Measurements from ENCODE around the gene MLXIP.
"Not testable (repeated sequence)": the region's sequence is repeated elsewhere in the genome, so short reads cannot be mapped to it uniquely, and the experiment has no call there.

MLXIP gene, protein sequence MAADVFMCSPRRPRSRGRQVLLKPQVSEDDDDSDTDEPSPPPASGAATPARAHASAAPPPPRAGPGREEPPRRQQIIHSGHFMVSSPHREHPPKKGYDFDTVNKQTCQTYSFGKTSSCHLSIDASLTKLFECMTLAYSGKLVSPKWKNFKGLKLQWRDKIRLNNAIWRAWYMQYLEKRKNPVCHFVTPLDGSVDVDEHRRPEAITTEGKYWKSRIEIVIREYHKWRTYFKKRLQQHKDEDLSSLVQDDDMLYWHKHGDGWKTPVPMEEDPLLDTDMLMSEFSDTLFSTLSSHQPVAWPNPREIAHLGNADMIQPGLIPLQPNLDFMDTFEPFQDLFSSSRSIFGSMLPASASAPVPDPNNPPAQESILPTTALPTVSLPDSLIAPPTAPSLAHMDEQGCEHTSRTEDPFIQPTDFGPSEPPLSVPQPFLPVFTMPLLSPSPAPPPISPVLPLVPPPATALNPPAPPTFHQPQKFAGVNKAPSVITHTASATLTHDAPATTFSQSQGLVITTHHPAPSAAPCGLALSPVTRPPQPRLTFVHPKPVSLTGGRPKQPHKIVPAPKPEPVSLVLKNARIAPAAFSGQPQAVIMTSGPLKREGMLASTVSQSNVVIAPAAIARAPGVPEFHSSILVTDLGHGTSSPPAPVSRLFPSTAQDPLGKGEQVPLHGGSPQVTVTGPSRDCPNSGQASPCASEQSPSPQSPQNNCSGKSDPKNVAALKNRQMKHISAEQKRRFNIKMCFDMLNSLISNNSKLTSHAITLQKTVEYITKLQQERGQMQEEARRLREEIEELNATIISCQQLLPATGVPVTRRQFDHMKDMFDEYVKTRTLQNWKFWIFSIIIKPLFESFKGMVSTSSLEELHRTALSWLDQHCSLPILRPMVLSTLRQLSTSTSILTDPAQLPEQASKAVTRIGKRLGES

DNA sequence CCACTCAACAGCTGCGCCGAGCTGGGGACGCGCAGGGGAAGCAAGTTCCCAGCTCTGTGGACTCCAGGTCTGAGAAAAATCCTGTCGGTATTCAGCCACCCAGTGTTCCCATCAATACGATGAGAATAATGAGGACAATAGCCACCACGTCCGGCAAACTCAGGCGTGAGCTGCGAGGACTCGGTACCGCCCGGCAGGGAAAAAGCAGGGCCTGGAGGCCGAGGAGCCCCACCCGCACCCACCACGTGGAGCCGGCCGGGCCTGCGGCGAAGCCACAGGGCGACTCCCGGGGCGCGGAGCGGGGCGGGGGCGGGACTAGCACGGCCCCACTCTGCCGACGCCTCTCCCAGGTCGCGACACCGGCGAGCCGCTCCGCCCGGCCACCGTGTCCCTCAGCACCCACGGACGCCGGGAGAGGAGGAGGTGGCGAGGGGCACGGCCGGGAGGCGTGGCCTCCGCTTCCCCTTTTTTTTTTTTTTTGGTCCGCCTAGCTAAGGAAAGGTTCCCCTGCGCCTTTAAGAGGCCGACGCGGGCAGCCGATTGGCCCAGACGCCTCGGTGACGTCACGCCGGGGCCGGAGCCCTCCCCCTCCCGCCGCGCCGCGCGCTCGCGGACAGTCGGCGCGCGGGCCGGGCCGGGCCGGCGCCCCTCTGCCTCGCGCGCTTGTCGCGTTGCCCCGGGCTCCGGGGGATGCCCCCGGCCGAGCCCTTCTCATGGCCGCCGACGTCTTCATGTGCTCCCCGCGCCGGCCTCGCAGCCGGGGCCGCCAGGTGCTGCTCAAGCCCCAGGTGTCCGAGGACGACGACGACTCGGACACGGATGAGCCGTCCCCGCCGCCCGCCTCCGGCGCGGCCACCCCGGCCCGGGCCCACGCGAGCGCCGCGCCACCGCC, at the start of gene MLXIP:
Gene MLXIP, plus strand, starts transcription at position 616 of the 892 bp plus-strand sequence. Its CDS starts 98 bp downstream, at position 714.
- peak; percentile 95 for DNase-seq

DNA sequence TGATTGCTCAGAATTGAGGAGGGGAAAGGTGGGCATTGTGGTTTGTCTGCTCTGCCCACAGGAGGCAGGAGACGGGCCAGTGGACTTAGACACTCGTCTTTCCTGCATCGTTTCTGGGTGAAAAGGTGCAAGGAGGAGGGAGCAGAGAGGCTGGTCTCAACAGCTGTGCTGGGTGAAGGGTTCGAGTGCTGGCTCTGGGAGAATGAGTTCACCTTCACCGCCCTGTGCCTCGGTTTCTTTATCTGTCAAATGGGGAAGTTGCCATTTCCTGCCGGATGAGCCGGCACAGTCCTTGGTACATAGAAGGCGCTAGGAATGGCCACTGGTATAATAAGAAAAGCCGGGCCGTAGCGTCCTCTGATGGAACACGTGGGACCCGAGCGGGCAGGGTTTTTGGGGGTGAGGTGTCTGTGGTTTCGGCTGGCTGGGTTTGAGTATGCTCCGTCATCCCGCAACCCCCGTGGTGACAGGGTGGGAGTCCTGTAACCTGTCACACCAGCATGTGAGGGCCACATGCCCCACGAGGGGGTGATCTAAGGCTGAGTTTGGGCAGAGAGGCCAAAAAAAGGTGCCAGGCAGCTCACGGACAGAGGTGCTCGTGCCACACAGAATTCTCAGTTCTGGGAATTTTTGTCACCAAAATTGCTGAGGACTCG, 49.5 kb upstream of the MLXIP start:
- no peak for DNase-seq

DNA sequence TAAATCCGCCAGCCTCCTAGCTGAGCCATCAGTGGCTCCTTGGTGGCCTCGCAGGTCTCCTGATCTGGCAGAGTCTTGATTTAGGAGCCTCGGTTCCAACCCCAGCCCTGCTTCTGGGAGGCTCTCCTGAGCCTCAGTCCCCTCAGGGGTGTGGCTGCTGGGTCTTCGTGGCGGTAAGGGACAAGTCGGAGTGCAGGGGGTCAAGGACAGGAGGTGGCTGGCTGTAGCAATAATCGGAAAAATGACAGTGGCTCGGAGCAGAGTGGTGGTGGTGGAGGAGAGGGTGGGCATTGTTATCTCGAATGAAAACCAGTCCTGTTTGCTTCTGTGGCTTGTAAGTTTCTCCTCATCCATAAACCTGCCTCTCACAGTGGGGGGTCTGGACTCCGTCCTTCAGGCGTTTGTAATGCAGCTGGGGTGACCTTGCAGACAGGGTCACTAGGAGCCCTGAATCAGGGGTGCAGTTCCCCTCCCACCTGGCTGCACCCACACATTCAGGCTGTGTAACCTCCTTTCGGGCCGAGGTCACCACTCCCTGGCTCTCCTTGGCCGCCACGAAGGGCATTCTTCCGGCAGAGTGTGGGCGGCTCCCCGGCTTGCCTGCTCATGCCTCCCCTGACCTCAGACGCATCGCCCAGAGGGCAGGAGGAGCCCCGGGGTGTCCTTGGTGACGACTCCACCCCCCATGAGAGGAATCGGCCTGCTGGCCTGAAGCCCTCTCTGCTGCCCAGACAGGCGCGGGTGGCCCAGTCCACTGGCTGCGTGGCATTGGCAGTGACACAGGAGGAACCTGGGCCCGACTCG, 48.7 kb upstream of the MLXIP start:
- no peak for DNase-seq

DNA sequence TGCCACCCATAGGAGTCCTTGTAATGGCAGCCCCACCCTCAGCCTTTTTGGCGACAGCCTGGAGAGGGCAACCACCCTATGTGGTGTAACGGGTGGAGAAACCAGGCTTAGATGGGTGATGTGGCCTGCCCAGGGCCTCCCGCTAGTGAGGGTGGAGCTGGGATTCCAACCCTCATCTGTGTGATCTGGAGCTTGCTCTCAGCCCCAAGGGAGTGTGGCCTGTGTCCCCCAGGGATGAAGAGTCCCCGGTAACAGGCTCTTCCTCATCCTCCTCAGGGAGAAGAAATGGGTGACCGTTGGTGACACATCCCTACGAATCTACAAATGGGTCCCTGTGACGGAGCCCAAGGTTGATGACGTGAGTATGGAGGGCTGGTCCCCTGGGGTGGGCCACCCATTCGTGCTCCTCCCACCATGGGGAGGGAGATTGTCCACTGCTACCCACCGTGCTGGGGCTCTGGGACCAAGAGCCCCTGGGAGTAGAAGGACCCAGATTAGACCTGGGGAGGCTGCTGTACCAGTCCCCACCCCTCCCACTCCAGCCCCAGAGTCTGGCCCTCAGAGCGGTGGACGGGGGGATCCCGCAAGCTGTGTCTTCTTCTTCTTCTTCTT, 48.0 kb upstream of the MLXIP start:
- no peak for DNase-seq

DNA sequence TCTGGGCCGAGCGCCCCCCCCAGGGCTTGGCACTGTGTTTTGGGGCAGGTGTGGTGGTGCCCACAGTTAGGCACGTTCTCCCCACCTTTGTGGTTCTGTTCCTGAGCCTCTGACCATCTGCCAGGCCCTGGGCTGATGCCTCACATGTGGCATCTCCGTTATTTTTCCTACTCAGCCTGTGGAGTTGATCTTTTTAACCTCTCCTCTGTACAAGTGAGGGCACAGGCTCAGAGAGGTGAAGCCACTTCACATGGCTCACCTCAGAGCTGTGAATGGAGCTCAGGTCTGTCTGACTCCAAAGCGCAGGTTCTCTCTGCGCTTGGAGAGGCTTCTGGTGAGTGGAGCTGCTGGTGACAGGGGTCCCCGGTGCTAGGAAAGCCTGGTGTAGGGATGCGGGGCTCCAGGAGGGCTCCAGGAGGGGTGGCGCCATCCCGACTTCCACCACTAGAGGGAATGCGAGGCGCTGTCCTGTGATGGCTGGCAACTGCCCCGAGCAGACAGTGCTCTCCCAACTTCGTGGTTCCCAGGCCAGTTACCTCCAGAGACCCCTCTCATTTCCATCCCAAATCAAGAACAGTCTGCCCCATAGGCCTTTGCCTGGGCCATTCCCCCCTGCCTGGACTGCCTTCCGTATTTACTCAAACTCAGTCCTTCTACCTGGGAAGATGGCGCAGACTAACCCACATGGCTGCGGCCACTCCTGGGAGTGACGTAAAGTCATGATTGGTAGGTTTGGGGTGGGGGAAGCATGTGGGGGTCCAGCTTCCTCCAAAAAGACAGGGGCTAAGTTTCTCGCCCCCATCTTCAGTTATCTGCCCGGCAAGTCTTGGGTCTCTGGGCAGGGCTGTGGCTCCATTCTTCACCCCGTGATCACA, 47.0 kb upstream of the MLXIP start:
- DNase-seq, result no peak

DNA sequence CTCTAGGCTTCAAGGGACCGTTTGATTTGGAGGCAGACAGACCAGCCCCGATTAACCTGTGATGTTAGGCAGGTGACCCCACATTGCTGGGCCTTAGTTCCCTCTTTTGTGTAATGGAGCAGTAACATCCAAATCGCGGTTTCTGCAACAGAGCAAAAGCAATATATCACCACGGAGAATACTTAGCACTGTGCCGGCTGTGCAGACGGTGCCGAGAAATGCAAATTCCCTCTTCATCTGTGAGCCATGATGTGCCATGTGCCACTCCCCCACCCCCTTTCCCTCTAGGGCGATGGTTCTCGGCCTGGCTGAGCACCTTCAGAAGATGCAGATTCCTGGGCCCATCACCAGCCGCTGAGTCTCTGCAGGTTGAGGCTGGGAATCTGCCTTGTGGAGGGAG, 46.0 kb upstream of the MLXIP start:
- no peak for DNase-seq

DNA sequence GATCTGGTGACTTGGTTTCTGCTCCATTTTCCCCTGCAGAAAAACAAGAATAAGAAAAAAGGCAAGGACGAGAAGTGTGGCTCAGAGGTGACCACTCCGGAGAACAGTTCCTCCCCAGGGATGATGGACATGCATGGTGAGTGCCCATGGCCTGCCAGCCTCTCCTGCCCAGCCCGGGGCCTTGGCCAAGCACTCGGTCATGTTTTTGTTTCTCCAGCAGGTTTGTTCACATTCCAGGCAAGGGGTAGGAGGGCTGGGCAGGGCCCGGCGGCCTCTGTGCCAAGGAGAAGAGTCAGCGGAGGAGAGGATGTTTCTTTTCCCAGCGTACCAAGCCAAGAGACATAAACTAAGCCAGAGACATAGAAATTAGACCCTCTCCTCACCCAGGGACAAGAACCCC, 43.3 kb upstream of the MLXIP start:
- DNase-seq, result no peak

DNA sequence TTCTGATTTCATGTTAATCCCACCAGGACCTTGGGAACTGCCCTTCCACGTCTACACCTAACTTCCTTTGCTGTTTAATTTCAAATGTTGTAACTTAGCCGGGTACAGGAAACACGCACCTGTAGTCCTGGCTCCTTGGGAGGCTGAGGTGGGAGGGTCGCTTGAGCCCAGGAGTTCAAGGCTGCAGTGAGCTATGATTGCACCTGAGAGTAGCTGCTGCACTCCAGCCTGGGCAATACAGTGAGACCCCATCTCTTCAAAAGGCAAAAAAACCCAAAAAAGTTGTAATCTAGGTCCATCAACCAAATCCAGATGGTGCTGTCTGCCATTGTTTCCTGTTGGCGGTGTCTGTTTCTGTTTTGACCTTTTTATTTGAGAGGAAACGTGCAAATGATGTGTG, 42.4 kb upstream of the MLXIP start:
- DNase-seq, result no peak

DNA sequence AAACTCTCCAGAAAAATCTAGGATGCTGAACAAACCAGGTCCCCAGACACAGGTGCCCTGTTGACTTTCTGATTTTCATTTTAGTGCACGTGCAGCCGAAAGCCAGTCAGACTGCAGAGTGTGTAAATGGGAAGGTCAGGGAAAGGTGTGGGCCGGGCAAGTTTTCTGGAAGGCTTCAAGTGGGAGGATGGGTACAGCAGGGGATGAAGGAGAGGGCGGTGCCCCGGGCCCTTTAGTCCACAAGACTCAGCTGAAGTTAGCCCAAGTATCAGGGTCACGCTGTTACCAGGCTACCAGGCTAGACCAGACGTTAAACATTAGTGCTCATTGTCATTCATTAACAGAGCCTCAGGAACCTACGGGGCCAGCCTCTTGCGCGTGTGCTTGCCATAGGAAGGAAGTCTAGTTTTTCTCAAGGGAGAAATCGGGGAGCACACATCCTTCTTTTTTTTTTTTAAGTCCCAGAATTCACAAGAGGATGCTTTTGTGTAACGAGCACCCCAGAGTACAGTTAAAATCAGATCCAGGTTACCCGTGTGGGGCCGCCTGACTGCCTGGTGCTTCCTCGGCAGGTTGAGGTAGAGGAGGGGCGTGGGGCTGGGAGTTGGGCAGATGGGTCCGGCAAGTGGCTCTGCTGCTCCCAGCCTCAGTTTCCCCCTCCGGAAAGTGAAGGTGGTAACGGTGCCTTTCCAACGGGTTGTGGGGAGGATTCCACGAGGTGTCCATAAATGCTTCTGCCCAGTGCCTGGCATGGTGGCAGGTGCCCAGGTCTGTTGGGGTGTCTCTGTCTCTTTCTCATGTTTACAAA, 37.8 kb upstream of the MLXIP start:
- DNase-seq, result no peak

DNA sequence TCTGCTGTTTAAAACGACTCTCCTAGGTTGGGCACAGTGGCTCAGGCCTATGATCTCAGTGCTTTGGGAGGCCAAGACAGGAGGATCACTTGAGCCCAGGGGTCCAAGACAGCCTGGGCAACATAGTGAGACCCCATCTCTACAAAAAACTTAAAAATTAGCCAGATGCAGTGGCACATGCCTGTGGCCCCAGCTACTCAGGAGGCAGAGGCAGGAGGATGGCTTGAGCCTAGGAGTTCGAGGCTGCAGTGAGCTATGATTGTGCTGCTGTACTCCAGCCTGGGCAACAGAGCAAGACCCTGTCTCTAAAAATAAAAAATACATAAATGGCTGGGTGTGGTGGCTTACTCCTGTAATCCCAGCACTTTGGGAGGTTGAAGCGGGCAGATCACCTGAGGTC, 37.1 kb upstream of the MLXIP start:
- DNase-seq, result not testable (repeated sequence)

DNA sequence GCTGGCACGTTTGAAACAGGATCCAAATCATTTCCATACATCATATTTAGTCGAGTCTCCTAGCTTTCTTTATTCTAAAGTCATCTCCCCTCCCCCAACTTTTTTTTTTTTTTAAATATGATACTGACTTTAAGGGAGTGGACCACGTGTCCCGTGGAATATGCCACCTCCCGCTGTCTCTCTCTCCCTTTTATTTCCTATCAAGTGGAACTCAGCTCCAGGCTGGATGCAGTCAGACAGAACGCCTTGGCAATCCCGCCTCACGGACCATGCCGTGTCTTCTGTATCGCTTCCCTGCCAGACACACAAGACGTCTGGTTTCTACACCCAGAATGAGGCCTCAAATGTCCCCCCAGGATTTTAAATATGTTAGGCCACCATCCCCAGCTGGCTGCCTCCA, 35.6 kb upstream of the MLXIP start:
- DNase-seq, result no peak

DNA sequence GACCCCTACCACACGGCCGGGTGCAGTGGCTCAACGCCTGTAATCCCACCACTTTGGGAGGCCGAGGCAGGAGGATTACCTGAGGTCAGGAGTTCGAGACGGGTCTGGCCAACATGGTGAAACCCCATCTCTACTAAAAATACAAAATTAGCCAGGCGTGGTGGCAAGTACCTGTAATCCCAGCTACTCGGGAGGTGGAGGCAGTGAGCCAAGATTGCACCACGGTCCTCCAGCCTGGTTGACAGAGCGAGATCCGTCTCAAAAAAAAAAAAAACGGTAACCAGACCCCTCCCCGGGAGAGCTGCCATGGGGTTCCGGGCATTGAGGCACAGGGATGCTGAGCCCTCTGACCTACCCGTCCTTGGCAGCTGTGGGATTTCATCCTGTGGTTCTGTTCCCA, 35.1 kb upstream of the MLXIP start:
- DNase-seq, result no peak

DNA sequence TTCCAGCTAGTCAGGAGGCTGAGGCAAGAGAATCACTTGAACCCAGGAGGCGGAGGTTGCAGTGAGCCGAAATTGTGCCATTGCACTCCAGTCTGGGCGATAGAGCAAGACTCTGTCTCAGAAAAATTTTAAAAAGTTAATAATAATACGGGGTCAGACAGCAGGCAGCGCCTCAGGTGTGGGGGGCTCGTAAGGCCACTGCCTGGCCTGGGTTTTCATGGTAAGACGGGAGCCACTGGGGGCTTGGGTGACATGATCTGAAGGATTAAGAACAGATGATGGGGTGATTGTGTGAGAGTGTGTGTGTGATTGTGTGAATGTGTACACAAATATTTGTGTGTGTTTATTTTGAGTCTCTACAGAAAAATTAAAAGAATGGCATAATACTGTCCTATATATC, 33.3 kb upstream of the MLXIP start:
- DNase-seq, result no peak

DNA sequence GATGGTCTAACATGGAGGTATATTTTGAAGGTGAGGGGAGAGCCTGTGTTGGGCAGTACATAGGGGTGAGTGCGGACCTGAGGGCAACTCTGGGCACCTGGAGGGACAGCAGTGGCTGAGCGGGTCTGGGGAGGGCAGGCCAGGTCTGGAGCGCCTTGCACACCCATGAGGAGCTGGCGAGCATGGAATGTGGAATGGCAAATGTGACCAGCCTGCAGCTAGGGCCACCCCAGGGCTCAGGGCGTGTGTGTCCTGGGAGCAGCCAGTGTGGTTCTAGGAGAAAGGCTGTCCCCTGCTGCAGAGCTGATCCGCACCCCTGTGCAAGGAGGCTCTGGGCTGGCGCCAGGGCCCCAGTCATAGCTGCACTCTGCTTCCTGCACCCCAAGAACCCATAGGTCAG, 32.4 kb upstream of the MLXIP start:
- no peak for DNase-seq

DNA sequence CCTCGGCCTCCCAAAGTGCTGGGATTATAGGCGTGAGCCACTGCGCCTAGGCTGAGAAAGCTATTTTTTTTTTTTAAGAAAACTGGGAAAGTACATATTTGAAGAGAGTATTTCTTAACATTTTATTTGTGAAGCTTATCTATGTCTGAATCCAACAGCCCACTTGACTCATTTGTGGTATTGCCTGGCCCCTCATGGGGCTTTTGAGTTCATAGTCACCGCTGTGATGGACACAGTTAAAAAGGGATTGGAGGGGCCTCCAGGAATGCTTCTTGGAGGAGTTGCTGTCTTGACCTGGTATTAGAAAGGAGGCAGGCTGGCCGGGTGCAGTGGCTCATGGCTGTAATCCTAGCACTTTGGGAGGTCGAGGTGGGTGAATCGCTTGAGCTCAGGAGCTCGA, 30.4 kb upstream of the MLXIP start:
- DNase-seq, result no peak

DNA sequence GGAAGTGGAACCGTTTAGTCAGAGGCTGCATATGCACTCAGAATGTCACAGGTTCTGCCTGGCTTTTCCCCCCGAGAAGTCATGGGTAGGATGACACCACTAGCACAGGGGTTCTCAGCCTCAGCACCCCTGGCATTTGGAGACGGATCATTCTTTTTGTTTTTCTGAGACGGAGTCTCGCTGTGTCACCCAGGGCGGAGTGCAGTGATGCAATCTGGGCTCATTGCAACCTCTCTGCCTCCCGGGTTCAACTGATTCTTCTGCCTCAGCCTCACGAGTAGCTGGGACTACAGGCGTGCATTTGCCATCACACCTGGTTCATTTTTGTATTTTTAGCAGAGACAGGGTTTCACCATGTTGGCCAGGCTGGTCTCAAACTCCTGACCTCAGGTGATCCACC, 28.7 kb upstream of the MLXIP start:
- no peak for DNase-seq

DNA sequence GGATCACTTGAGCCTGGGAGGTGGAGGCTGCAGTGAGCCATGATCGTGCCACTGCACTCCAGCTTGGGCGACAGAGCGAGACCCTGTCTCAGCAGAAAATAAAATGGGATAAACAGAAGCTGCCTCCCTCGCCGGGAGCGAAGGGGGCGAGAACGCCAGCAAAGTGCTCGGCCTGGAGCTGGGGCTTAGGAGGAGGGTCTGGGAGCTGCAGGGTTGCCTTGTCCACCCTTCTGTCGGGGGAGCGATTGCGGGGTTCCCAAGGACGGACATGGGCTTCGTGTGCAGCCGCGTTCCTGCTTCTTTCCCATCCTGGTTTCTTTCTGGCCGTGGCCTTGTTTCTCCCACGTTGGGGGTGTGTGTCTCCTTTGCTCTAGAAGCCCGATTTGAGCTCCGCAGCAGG, 27.9 kb upstream of the MLXIP start:
- DNase-seq, result no peak

DNA sequence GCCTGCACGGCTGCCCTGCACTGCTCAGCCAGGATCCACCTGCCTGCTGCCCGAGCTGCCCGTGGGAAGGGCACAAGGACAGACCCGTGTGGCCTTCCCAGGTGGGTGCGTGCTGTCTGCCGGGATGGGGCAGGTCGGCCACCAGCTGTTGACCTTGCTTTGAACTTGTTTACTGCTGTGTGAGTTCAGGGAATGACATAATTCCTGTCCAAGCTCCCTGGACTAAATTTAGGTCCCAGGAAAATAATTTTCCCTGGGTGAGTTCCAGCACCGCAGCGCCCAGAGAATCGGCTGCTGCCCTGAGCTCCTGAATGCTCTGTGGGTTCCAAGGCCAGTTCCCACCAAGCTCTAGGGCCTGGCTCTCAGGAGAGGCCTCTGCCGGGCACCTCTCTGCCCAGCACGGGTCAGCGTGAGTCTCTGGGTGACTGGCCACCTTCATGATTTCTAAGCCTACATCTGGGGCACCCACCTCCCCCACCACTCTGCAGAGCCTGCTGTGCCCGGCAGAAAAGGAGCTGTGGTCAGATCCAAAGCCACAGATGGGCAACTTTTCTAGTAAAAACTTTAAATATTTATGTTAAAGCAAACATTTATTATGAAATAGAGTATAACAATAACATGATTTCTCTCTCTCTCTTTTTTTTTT, 27.2 kb upstream of the MLXIP start:
- DNase-seq, result no peak

DNA sequence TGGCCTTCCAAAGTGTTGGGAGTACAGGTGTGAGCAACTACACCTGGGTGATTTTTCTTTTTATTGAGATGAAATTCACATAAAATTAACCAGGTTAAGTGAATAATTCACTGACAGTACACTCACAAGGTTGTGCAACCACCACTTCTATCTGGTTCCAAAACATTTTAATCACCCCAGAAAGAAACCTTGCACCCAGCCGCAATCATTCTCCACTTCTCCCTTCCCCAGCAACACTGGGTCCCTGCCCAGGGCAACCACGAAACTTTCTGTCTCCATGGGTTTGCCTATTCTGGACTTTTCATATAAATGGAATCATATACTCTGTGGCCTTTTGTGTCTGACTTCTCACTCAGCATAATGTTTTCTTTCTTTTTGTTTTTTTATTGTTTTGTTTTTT, 26.3 kb upstream of the MLXIP start:
- no peak for DNase-seq
